ENCODE measurements around the gene CCDC198. TPM values are rescaled to one million over a fixed set of nuclear protein-coding genes. Genes with fewer than 3 reads are reported as not detected.

CCDC198 gene
- total and polyA plus RNA-seq, 2 donors (not counting 3 experiments of a cell fraction or from before 2014, with no cell fraction given): not detected

- Histone ChIP-seq H3K4me3 (replicated peaks in 1 of 3; ENCODE audit: insufficient read depth in 1 of 3, low read depth in 1 of 3, low read length in 3 of 3) (no peak overlapping the region), H3K27ac (ENCODE audit: insufficient read depth, low read depth, low read length) (no peak overlapping the region), H3K79me2 (ENCODE audit: control insufficient read depth, insufficient read depth, low read length) (no peaks in the 10 kb centered on the region), H3K9me1 (replicated peaks; ENCODE audit: control insufficient read depth, extremely low read depth, insufficient read depth, low read length) (no peaks in the 10 kb centered on the region), H4K20me1 (replicated peaks; ENCODE audit: control insufficient read depth, extremely low read depth, insufficient read depth, low read length) (no peaks in the 10 kb centered on the region), H3K36me3 (ENCODE audit: control insufficient read depth in 2 of 2, extremely low read depth in 1 of 2, insufficient read depth in 2 of 2, low read length in 2 of 2) (no peaks in the 10 kb centered on the region), H3K9ac (replicated peaks; ENCODE audit: extremely low read depth, insufficient read depth, low read length) (no peak overlapping the region), H3K27me3 (ENCODE audit: control insufficient read depth in 2 of 2, insufficient read depth in 2 of 2, low read length in 2 of 2) (no peaks in the 10 kb centered on the region), H3K9me3 (replicated peaks; ENCODE audit: control insufficient read depth, insufficient read depth, low read length) (no peaks in the 10 kb centered on the region), H3K4me1 (ENCODE audit: control insufficient read depth, extremely low read depth, insufficient read depth, low read length) (no peaks in the 10 kb centered on the region), H2AFZ (ENCODE audit: low read depth, low read length) (no peak overlapping the region), H3K4me2 (ENCODE audit: insufficient read depth, low read length) (no peak overlapping the region)
- ChIA-PET POLR2A (no interaction called here), CTCF (interaction anchor here (0.9 to 2.1 kb wide), 6 partner anchors 9 to 594 kb away, joined by 3 to 24 read pairs (median 4); no protein-coding TSS in a partner anchor)
- DNase-seq (ENCODE audit: low read depth, low spot score): no peak
- dilution Hi-C loops (cut with MboI; ENCODE audit: extremely low pct_ligation_motif_present, low sequenced_read_pairs): no loop called here
- TF ChIP-seq POLR2AphosphoS5 (IDR thresholded peaks at IDR 0.05; ENCODE audit: insufficient read depth, low read depth, low read length) (no peak), GATA2 (IDR thresholded peaks at IDR 0.05; ENCODE audit: insufficient read depth, insufficient read length, low read depth, low read length) (no peak), MYC (IDR thresholded peaks at IDR 0.05; ENCODE audit: low read depth, low read length) (no peak), FOS (IDR thresholded peaks at IDR 0.05; ENCODE audit: borderline replicate concordance, insufficient read depth, low read length) (no peak), EZH2 (IDR thresholded peaks at IDR 0.05; ENCODE audit: borderline replicate concordance, low read depth, low read length, severe bottlenecking) (no peak), MAX (IDR thresholded peaks at IDR 0.05; ENCODE audit: insufficient read depth, insufficient read length) (no peak), POLR2A (IDR thresholded peaks at IDR 0.05; ENCODE audit: low read depth, low read length) (no peak), JUN (IDR thresholded peaks at IDR 0.05; ENCODE audit: borderline replicate concordance, insufficient read depth, insufficient read length, low read depth) (no peak)
- TF ChIP-seq, protein P1, sequence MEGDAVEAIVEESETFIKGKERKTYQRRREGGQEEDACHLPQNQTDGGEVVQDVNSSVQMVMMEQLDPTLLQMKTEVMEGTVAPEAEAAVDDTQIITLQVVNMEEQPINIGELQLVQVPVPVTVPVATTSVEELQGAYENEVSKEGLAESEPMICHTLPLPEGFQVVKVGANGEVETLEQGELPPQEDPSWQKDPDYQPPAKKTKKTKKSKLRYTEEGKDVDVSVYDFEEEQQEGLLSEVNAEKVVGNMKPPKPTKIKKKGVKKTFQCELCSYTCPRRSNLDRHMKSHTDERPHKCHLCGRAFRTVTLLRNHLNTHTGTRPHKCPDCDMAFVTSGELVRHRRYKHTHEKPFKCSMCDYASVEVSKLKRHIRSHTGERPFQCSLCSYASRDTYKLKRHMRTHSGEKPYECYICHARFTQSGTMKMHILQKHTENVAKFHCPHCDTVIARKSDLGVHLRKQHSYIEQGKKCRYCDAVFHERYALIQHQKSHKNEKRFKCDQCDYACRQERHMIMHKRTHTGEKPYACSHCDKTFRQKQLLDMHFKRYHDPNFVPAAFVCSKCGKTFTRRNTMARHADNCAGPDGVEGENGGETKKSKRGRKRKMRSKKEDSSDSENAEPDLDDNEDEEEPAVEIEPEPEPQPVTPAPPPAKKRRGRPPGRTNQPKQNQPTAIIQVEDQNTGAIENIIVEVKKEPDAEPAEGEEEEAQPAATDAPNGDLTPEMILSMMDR (IDR thresholded peaks at IDR 0.05; ENCODE audit: extremely low read depth in 1 of 2, insufficient read depth in 1 of 2, low read depth in 1 of 2, low read length in 2 of 2): no peak
- no peak for FAIRE-seq
- intact Hi-C loops (cut with micrococcal nuclease): loop anchor here (2.0 kb wide), 1 partner anchor 677 kb away; no protein-coding TSS in a partner anchor
- BruUV-seq (replicated peaks): no TSS peak
These were observed 5.9 kb downstream of the CCDC198 start for GRCh38 chr14:57487771-57488170.
